HEK293 (cell line): ENCODE results near the gene PTGIS.

Experiments used
- CTCF ChIA-PET: fragments of 350-600 bp; formaldehyde crosslinking; extraction: SDS; loops from one replicate; lab custom pipeline; 2021; ENCODE audit warnings: antibody characterized with exemption; lab: Yijun Ruan, JAX
- POLR2A ChIA-PET: fragments of 300-600 bp; formaldehyde crosslinking; extraction: SDS; loops from one replicate; lab custom pipeline; 2020; ENCODE audit warnings: antibody characterized with exemption, inconsistent platforms; lab: Yijun Ruan, JAX
- H3K27ac ChIP-seq: fragments of 200-500 bp; sonication (Bioruptor generic); 2 replicates; pipeline ENCODE4 v1.5.1; 2014; ENCODE audit warnings: low read depth, low read length, control low read depth, inconsistent platforms; ENCODE audit errors: extremely low read depth
- H3K36me3 ChIP-seq, 2 experiments: fragments of 200-500 bp in 1 of 2; sonication (Bioruptor generic) in 1 of 2; 1 replicate in 1 of 2; 2 replicates in 1 of 2; pipeline ENCODE4 v1.5.1; 2014 to 2017; ENCODE audit warnings: inconsistent platforms in 2 of 2, low read length in 2 of 2; ENCODE audit not compliant: control insufficient read depth in 2 of 2, insufficient read depth in 1 of 2
- H3K4me1 ChIP-seq: fragments of 200-500 bp; sonication (Bioruptor generic); 2 replicates; pipeline ENCODE4 v1.5.1; 2014; ENCODE audit warnings: mild to moderate bottlenecking, low read length, inconsistent platforms; ENCODE audit not compliant: control insufficient read depth, insufficient read depth
- H3K4me3 ChIP-seq: 2 replicates; pipeline ENCODE4 v1.5.1; 2011; ENCODE audit warnings: low read depth, mild to moderate bottlenecking, control low read depth, low read length, moderate library complexity
- H3K9me3 ChIP-seq: fragments of 200-500 bp; sonication (Bioruptor generic); 2 replicates; pipeline ENCODE4 v1.5.1; 2014; ENCODE audit warnings: low read depth, low read length, inconsistent platforms; ENCODE audit not compliant: control insufficient read depth, insufficient read depth
- GLIS2 ChIP-seq: fragments of 450-650 bp; formaldehyde crosslinking; IDR thresholded peaks from 2 replicates; pipeline ENCODE4 v1.5.1; 2016; ENCODE audit warnings: missing biosample characterization, missing genetic modification characterization
- SP3 ChIP-seq: fragments of 450-650 bp; formaldehyde crosslinking; IDR thresholded peaks from 2 replicates; pipeline ENCODE4 v1.5.1; 2016; ENCODE audit warnings: missing biosample characterization, missing genetic modification characterization
- ZFP3 ChIP-seq: fragments of 450-650 bp; formaldehyde crosslinking; IDR thresholded peaks from 2 replicates; pipeline ENCODE4 v1.5.1; 2016; ENCODE audit warnings: low read depth, missing biosample characterization, missing genetic modification characterization
- ZNF138 ChIP-seq: fragments of 450-650 bp; formaldehyde crosslinking; IDR thresholded peaks from 2 replicates; pipeline ENCODE4 v1.5.1; 2016; ENCODE audit warnings: missing biosample characterization, missing genetic modification characterization, borderline replicate concordance
- ZNF140 ChIP-seq: fragments of 450-650 bp; formaldehyde crosslinking; IDR thresholded peaks from 2 replicates; pipeline ENCODE4 v1.5.1; 2016; ENCODE audit warnings: missing biosample characterization, missing genetic modification characterization
- ZNF292 ChIP-seq: fragments of 450-650 bp; formaldehyde crosslinking; IDR thresholded peaks from 2 replicates; pipeline ENCODE4 v1.5.1; 2016; ENCODE audit warnings: low read depth, missing biosample characterization, missing genetic modification characterization, borderline replicate concordance
- ZNF335 ChIP-seq: fragments of 450-650 bp; formaldehyde crosslinking; conservative IDR thresholded peaks from 2 replicates; pipeline ENCODE4 v1.5.1; 2016; ENCODE audit warnings: missing biosample characterization, missing genetic modification characterization
- ZNF341 ChIP-seq: fragments of 450-650 bp; formaldehyde crosslinking; IDR thresholded peaks from 2 replicates; pipeline ENCODE4; 2016; ENCODE audit warnings: low read depth, missing biosample characterization, missing genetic modification characterization
- ZNF362 ChIP-seq: fragments of 450-650 bp; formaldehyde crosslinking; IDR thresholded peaks from 2 replicates; pipeline ENCODE4 v1.5.1; 2016; ENCODE audit warnings: missing biosample characterization, missing genetic modification characterization
- ZNF423 ChIP-seq: fragments of 450-650 bp; formaldehyde crosslinking; IDR thresholded peaks from 2 replicates; pipeline ENCODE4 v1.5.1; 2016; ENCODE audit warnings: missing biosample characterization, missing genetic modification characterization
- ZNF501 ChIP-seq: fragments of 450-650 bp; formaldehyde crosslinking; IDR thresholded peaks from 2 replicates; pipeline ENCODE4 v1.5.1; 2016; ENCODE audit warnings: missing biosample characterization, missing genetic modification characterization
- ZNF514 ChIP-seq: fragments of 450-650 bp; formaldehyde crosslinking; IDR thresholded peaks from 2 replicates; pipeline ENCODE4 v1.5.1; 2016; ENCODE audit warnings: missing biosample characterization, missing genetic modification characterization
- ZNF558 ChIP-seq: fragments of 450-650 bp; formaldehyde crosslinking; IDR thresholded peaks from 2 replicates; pipeline ENCODE4 v1.5.1; 2016; ENCODE audit warnings: missing biosample characterization, missing genetic modification characterization
- ZNF610 ChIP-seq: fragments of 450-650 bp; formaldehyde crosslinking; IDR thresholded peaks from 2 replicates; pipeline ENCODE4 v1.5.1; 2016; ENCODE audit warnings: missing biosample characterization, missing genetic modification characterization, borderline replicate concordance
- ZNF621 ChIP-seq: fragments of 450-650 bp; formaldehyde crosslinking; IDR thresholded peaks from 2 replicates; pipeline ENCODE4 v1.5.1; 2017; ENCODE audit warnings: missing biosample characterization, missing genetic modification characterization
- ZNF629 ChIP-seq: fragments of 450-650 bp; formaldehyde crosslinking; IDR thresholded peaks from 2 replicates; pipeline ENCODE4 v1.5.1; 2017; ENCODE audit warnings: missing biosample characterization, missing genetic modification characterization
- ZNF660 ChIP-seq: fragments of 450-650 bp; IDR thresholded peaks from 2 replicates; pipeline ENCODE4 v1.5.1; 2018; ENCODE audit warnings: missing biosample characterization, mild to moderate bottlenecking, missing genetic modification characterization
- ZNF692 ChIP-seq: fragments of 450-650 bp; formaldehyde crosslinking; IDR thresholded peaks from 2 replicates; pipeline ENCODE4 v1.5.1; 2016; ENCODE audit warnings: missing biosample characterization, missing genetic modification characterization
- ZNF830 ChIP-seq: fragments of 450-650 bp; IDR thresholded peaks from 2 replicates; pipeline ENCODE4 v1.5.0; 2018; ENCODE audit warnings: missing biosample characterization, missing genetic modification characterization, low read depth, mild to moderate bottlenecking, moderate library complexity
- TF ChIP-seq, protein P1 (sequence below): fragments of 450-650 bp; formaldehyde crosslinking; IDR thresholded peaks from 2 replicates; pipeline ENCODE4 v1.5.1; 2016; ENCODE audit warnings: missing biosample characterization, missing genetic modification characterization
- TF ChIP-seq, protein P2 (sequence below): fragments of 450-650 bp; formaldehyde crosslinking; IDR thresholded peaks from 2 replicates; pipeline ENCODE4 v1.5.1; 2016; ENCODE audit warnings: missing biosample characterization, missing genetic modification characterization, low read depth
- TF ChIP-seq, protein P3 (sequence below): fragments of 450-650 bp; formaldehyde crosslinking; IDR thresholded peaks from 2 replicates; pipeline ENCODE4 v1.5.1; 2016; ENCODE audit warnings: missing biosample characterization, missing genetic modification characterization

Gene PTGIS

GRCh38 chr20:49477200-49477599, 90.7 kb downstream of the PTGIS start (continued):
- TF ChIP-seq ZNF423 (tag by site-specific recombination) (no peak), ZNF140 (no peak), ZNF362 (no peak), ZNF610 (tag by site-specific recombination) (no peak), ZNF830 (tag by site-specific recombination) (no peak), ZNF514 (tag by site-specific recombination) (no peak), ZFP3 (tag by site-specific recombination) (no peak), ZNF341 (tag by site-specific recombination) (no peak)
- TF ChIP-seq, protein P1, sequence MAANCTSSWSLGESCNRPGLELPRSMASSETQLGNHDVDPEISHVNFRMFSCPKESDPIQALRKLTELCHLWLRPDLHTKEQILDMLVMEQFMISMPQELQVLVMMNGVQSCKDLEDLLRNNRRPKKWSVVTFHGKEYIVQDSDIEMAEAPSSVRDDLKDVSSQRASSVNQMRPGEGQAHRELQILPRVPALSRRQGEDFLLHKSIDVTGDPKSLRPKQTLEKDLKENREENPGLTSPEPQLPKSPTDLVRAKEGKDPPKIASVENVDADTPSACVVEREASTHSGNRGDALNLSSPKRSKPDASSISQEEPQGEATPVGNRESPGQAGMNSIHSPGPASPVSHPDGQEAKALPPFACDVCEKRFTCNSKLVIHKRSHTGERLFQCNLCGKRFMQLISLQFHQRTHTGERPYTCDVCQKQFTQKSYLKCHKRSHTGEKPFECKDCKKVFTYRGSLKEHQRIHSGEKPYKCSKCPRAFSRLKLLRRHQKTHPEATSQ (tag by site-specific recombination) = no peak
- TF ChIP-seq, all 188 proteins: peak for 0

- no peak for TF ChIP-seq ZNF621 (tag by site-specific recombination)
- 0 out of 2 replicates have a peak, but pooled peaks have one; percentile 21 for TF ChIP-seq ZNF558 (tag by site-specific recombination)
- TF ChIP-seq ZNF335 = peak; percentile 73
- TF ChIP-seq ZNF692 = 0 out of 2 replicates have a peak, but pooled peaks have one; percentile 53
- peak; percentile 24; the same call in 1 of the 2 replicates for TF ChIP-seq ZNF660 (tag by site-specific recombination)
- TF ChIP-seq, all 188 proteins: peak for 4
- no peak overlapping the region for H3K27ac ChIP-seq
- no peaks in the 10 kb centered on the region for H3K9me3 ChIP-seq
- ChIA-PET POLR2A (interaction anchor here (0.7 kb wide), 1 partner anchor 10 kb away, joined by 3 read pairs; no protein-coding TSS in a partner anchor), CTCF (interaction anchor here (0.7 to 2.0 kb wide), 5 partner anchors 61 to 143 kb away, joined by 3 to 5 read pairs (median 4); no protein-coding TSS in a partner anchor)
- no peak overlapping the region for H3K4me3 ChIP-seq
- no peaks in the 10 kb centered on the region for H3K4me1 ChIP-seq
- H3K36me3 ChIP-seq = no peaks in the 10 kb centered on the region
Observed at GRCh38 chr20:49476016-49476355, 92.0 kb downstream of the PTGIS start.

DNA sequence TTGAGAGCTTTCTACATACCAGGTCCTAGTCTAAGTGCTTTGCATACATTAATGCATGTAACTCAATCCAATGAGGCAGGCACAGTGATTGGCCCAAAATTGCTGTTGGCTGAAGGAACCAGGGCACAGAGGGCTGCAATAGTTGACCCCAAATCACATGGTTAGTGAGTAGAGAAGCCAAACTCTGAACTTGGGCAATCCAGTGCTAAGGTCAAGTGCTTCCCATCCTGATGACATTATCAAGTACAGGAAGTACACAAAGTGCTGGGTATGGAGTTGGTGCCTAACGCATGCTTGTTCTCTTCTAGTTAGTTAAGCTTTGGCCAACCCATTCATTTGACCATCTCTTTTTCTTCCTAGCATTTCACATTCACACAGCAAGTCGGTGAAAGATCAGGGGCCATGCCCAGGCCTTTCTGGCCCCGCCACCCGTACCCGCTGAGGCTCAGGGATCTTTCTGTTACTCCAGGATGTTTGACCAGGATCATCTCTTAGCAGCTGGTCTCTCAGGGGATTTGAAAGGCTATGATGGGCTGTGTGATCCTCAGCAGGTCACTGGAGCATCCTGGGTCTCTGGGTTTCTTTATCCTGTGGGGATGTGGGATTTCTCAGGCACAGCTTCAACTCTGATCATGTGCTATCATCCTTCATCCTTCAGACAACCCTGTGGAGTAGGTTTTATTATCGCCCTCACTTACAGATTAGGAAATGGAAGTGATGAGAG, 92.5 kb downstream of the PTGIS start:
- ChIA-PET POLR2A (no interaction called here), CTCF (interaction anchor here (0.7 to 1.1 kb wide), 5 partner anchors 62 to 235 kb away, joined by 3 to 5 read pairs (median 3); no protein-coding TSS in a partner anchor)
- Histone ChIP-seq H3K4me1 (no peaks in the 10 kb centered on the region), H3K9me3 (no peaks in the 10 kb centered on the region), H3K36me3 (no peaks in the 10 kb centered on the region), H3K27ac (no peak overlapping the region), H3K4me3 (no peak overlapping the region)
- no peak for TF ChIP-seq ZNF629 (tag by site-specific recombination)
- no peak for TF ChIP-seq ZNF362
- no peak for TF ChIP-seq ZNF501 (tag by site-specific recombination)
- TF ChIP-seq SP3 (tag by site-specific recombination) = no peak
- TF ChIP-seq, protein P2, sequence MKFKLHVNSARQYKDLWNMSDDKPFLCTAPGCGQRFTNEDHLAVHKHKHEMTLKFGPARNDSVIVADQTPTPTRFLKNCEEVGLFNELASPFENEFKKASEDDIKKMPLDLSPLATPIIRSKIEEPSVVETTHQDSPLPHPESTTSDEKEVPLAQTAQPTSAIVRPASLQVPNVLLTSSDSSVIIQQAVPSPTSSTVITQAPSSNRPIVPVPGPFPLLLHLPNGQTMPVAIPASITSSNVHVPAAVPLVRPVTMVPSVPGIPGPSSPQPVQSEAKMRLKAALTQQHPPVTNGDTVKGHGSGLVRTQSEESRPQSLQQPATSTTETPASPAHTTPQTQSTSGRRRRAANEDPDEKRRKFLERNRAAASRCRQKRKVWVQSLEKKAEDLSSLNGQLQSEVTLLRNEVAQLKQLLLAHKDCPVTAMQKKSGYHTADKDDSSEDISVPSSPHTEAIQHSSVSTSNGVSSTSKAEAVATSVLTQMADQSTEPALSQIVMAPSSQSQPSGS (tag by site-specific recombination) = no peak
- no peak for TF ChIP-seq ZNF292 (tag by site-specific recombination)
- TF ChIP-seq, protein P1 (tag by site-specific recombination) = no peak
- TF ChIP-seq GLIS2 (tag by site-specific recombination) = no peak
- TF ChIP-seq, protein P3, sequence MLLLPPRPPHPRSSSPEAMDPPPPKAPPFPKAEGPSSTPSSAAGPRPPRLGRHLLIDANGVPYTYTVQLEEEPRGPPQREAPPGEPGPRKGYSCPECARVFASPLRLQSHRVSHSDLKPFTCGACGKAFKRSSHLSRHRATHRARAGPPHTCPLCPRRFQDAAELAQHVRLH = no peak
- TF ChIP-seq ZNF138 (tag by site-specific recombination) = no peak
